Motor neuron (in vitro differentiated cells): ENCODE measurements around the gene BICC1. TPM values are rescaled to one million over a fixed set of nuclear protein-coding genes. Genes with fewer than 3 reads are reported as not detected.

Experiments used
- ATAC-seq, 8 experiments: fragments of 200-7000 bp; cut with Tn5 transposase; replicated peaks in 6 of 8; 2 replicates each; pipeline ENCODE4 v1.8.0; 2021; ENCODE audit warnings: mild to moderate bottlenecking in 8 of 8, moderate library complexity in 8 of 8
- H3K27ac ChIP-seq, 2 donors: fragments of 250-450 bp; sonication (Bioruptor Pico); 2 replicates each; pipeline ENCODE4 v1.9.0; 2021; ENCODE audit warnings: antibody characterized with exemption in 2 of 2, mild to moderate bottlenecking in 2 of 2, moderate library complexity in 1 of 2
- H3K4me1 ChIP-seq, 2 donors: fragments of 250-450 bp; sonication (Bioruptor Pico); replicated peaks in 1 of 2; 2 replicates each; pipeline ENCODE4 v1.6.1; 2021; ENCODE audit warnings: antibody characterized with exemption in 2 of 2, mild to moderate bottlenecking in 2 of 2, moderate library complexity in 1 of 2
- H3K4me3 ChIP-seq, 5 donors: fragments of 250-450 bp; sonication (Bioruptor Pico); 2 replicates each; pipeline ENCODE4 v1.9.0; 2021; ENCODE audit warnings: antibody characterized with exemption in 5 of 5, mild to moderate bottlenecking in 5 of 5, moderate library complexity in 4 of 5
- WGBS, 10 experiments: fragments of 450-650 bp; shearing (Covaris generic); methylation state at CpG; one replicate each; pipeline ENCODE4 v1.0.0; 2022; 5-methylcytosine and 5-hydroxymethylcytosine counted together
- in situ Hi-C, 9 experiments: fragments of 400-800 bp; cut with MboI; loops; one replicate each; pipeline ENCODE4 v1.15.0; 2021; ENCODE audit warnings: low sequenced_read_pairs in 9 of 9, low pct_unique_long_range_greater_than_20kb in 2 of 9; ENCODE audit not compliant: unreplicated experiment in 9 of 9
- total RNA-seq, 8 experiments: library from RNA; unstranded; fragments of 300-600 nt; gene quantifications; 2 replicates each; pipeline versions ENCODE4 v1.2.3 to v1.2.4, GENCODE V29; 2022

Gene BICC1
- total RNA-seq, 8 experiments from 2014 or later: 0.15 to 28.2 (median 3.2) TPM

GRCh38 chr10:58556516-58557165, 44.0 kb downstream of the BICC1 start:
- H3K4me1 ChIP-seq: no peaks in the 10 kb centered on the region
- in situ Hi-C loops: no loop called here
- H3K27ac ChIP-seq: no peak overlapping the region
- H3K4me3 ChIP-seq: no peak overlapping the region
- WGBS, 10 experiments: 82 to 100% (median 94%) methylated on average over 2 to 5 of the region's 5 CpGs; no CpG with 5 or more reads in 1 of the 10 experiments
- ATAC-seq: no peak

- ATAC-seq: no peak
- Histone ChIP-seq H3K27ac (no peak overlapping the region), H3K4me3 (no peak overlapping the region), H3K4me1 (no peaks in the 10 kb centered on the region)
- 77 to 100% (median 93%) methylated on average over 1 of the region's 1 CpG for WGBS, 10 experiments
- in situ Hi-C loops: no loop called here
Measured at GRCh38 chr10:58557714-58558113, 45.0 kb downstream of the BICC1 start.

GRCh38 chr10:58560068-58560467, 47.4 kb downstream of the BICC1 start:
- in situ Hi-C loops: no loop called here
- no peak overlapping the region for H3K4me3 ChIP-seq

GRCh38 chr10:58565271-58565670, 52.6 kb downstream of the BICC1 start:
- no peak for ATAC-seq
- in situ Hi-C loops: no loop called here
- no peak overlapping the region for H3K27ac ChIP-seq
- H3K4me3 ChIP-seq: no peak overlapping the region
- no peaks in the 10 kb centered on the region for H3K4me1 ChIP-seq
- WGBS, 10 experiments: 64 to 100% (median 80%) methylated on average over 2 of the region's 2 CpGs; no CpG with 5 or more reads in 6 of the 10 experiments

More at GRCh38 chr10:58560068-58560467, 47.4 kb downstream of the BICC1 start:
- H3K4me1 ChIP-seq: no peaks in the 10 kb centered on the region
- no peak overlapping the region for H3K27ac ChIP-seq
- WGBS, 10 experiments: 69 to 100% (median 97%) methylated on average over 1 to 2 of the region's 2 CpGs
- no peak for ATAC-seq

GRCh38 chr10:58567652-58568051, 55.0 kb downstream of the BICC1 start:
- ATAC-seq: no peak
- Histone ChIP-seq H3K4me3 (no peak overlapping the region), H3K27ac (no peak overlapping the region), H3K4me1 (no peaks in the 10 kb centered on the region)
- in situ Hi-C loops: no loop called here
- 44 to 100% (median 73%) methylated on average over 1 of the region's 1 CpG; no CpG with 5 or more reads in 6 of the 10 experiments for WGBS, 10 experiments

GRCh38 chr10:58568428-58568935, 55.8 kb downstream of the BICC1 start:
- ATAC-seq: no peak

GRCh38 chr10:58570307-58570723, 57.6 kb downstream of the BICC1 start:
- 0 to 100% (median 43%) methylated on average over 1 of the region's 1 CpG; no CpG with 5 or more reads in 3 of the 10 experiments for WGBS, 10 experiments
- in situ Hi-C loops: no loop called here
- H3K4me3 ChIP-seq: no peak overlapping the region
- no peak overlapping the region for H3K27ac ChIP-seq
- peaks cover 4 to 7% of the 10 kb centered on the region in 2 donors for H3K4me1 ChIP-seq
- ATAC-seq: no peak

More at GRCh38 chr10:58568428-58568935, 55.8 kb downstream of the BICC1 start:
- no peak overlapping the region for H3K4me3 ChIP-seq
- in situ Hi-C loops: no loop called here
- no peaks in the 10 kb centered on the region for H3K4me1 ChIP-seq
- no peak overlapping the region for H3K27ac ChIP-seq
- 11 to 80% (median 25%) methylated on average over 1 of the region's 2 CpGs; no CpG with 5 or more reads in 5 of the 10 experiments for WGBS, 10 experiments

- WGBS, 10 experiments: 0 to 100% (median 89%) methylated on average over 1 to 2 of the region's 2 CpGs; no CpG with 5 or more reads in 1 of the 10 experiments
- ATAC-seq: no peak
- H3K27ac ChIP-seq: no peak overlapping the region
- in situ Hi-C loops: no loop called here
- no peak overlapping the region for H3K4me3 ChIP-seq
- H3K4me1 ChIP-seq: peaks cover 10 to 13% of the 10 kb centered on the region in 2 donors
Measured at GRCh38 chr10:58570979-58571378, 58.3 kb downstream of the BICC1 start.

GRCh38 chr10:58573144-58573543, 60.5 kb downstream of the BICC1 start:
- no peak overlapping the region for H3K27ac ChIP-seq
- in situ Hi-C loops: no loop called here
- no peak overlapping the region for H3K4me3 ChIP-seq
- ATAC-seq: no peak
- H3K4me1 ChIP-seq: peaks cover 14% of the 10 kb centered on the region in 2 donors
- 100% methylated on average over 1 of the region's 1 CpG; no CpG with 5 or more reads in 3 of the 10 experiments for WGBS, 10 experiments

GRCh38 chr10:58574058-58574457, 61.4 kb downstream of the BICC1 start:
- H3K4me3 ChIP-seq: no peak overlapping the region
- WGBS, 10 experiments: 0 to 100% (median 17%) methylated on average over 1 of the region's 1 CpG; no CpG with 5 or more reads in 3 of the 10 experiments
- in situ Hi-C loops: no loop called here
- H3K4me1 ChIP-seq: peaks cover 14% of the 10 kb centered on the region in 2 donors
- H3K27ac ChIP-seq: no peak overlapping the region
- peak in 1 of 8 experiments; percentile 16 for ATAC-seq

- in situ Hi-C loops: loop anchor here in 1 of 9 experiments (25.0 kb wide), 1 partner anchor 112 kb away; no protein-coding TSS in a partner anchor
- WGBS, 10 experiments: 47 to 100% (median 78%) methylated on average over 1 to 4 of the region's 4 CpGs
- Histone ChIP-seq H3K4me3 (no peak overlapping the region), H3K4me1 (peaks cover 14% of the 10 kb centered on the region in 2 donors), H3K27ac (no peak overlapping the region)
- ATAC-seq: peak in 2 of 8 experiments; percentile 58 to 63
Measured at GRCh38 chr10:58575491-58575890, 62.8 kb downstream of the BICC1 start.

- 4 to 88% (median 59%) methylated on average over 1 to 3 of the region's 3 CpGs; no CpG with 5 or more reads in 4 of the 10 experiments for WGBS, 10 experiments
- no peak overlapping the region for H3K27ac ChIP-seq
- no peak overlapping the region for H3K4me3 ChIP-seq
- ATAC-seq: no peak
- peaks cover 14% of the 10 kb centered on the region in 2 donors for H3K4me1 ChIP-seq
- in situ Hi-C loops: loop anchor here in 1 of 9 experiments (25.0 kb wide), 1 partner anchor 110 kb away; no protein-coding TSS in a partner anchor
Measured at GRCh38 chr10:58576751-58577436, 64.2 kb downstream of the BICC1 start.

GRCh38 chr10:58577437-58577777, 64.7 kb downstream of the BICC1 start:
- in situ Hi-C loops: loop anchor here in 1 of 9 experiments (25.0 kb wide), 1 partner anchor 110 kb away; no protein-coding TSS in a partner anchor
- H3K4me3 ChIP-seq: no peak overlapping the region
- H3K27ac ChIP-seq: no peak overlapping the region
- peaks cover 14% of the 10 kb centered on the region in 2 donors for H3K4me1 ChIP-seq
- ATAC-seq: no peak
